ENCODE data around the gene ZNF70.

The ZNF70 gene

DNA sequence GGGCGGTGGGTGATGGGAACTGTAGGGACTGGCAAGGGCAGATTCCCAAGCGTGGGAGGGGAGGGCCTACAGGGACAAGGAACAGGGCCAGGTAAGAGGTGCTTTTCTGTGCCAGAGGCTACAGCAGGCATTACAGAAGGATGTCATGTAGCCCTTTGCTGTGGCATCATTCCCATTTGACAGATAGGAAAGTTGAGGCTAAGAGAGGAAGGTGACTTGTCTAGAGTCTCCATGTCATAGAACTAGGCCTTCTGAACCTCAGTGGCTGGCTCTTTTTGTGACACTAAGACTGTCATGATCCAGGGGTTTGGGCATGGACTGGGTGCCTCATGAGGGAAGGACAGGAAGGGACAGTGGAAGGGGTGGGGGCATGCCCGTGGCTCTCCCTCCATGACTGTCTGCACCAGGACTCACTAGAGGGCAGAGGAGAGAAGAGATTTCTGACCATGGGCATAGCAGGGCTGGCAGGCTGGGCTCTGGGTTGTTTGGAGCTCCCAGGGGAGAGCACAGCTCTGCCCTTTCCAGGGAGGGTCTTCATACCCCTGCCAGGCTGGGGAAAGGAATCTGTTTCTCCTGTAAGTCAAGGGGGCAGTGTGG, 25.0 kb upstream of the ZNF70 start:
- no peak for DNase-seq
- Mint-ChIP-seq H3K4me1 (peaks cover 39% of the 10 kb centered on the region), H3K4me3 (no peak overlapping the region), H3K27me3 (ENCODE audit: low read depth, poor library complexity) (peaks cover 6% of the 10 kb centered on the region), H3K27ac (no peak overlapping the region), H3K9me3 (no peaks in the 10 kb centered on the region), H3K36me3 (ENCODE audit: low read depth) (no peaks in the 10 kb centered on the region)
- TF ChIP-seq, protein P1, sequence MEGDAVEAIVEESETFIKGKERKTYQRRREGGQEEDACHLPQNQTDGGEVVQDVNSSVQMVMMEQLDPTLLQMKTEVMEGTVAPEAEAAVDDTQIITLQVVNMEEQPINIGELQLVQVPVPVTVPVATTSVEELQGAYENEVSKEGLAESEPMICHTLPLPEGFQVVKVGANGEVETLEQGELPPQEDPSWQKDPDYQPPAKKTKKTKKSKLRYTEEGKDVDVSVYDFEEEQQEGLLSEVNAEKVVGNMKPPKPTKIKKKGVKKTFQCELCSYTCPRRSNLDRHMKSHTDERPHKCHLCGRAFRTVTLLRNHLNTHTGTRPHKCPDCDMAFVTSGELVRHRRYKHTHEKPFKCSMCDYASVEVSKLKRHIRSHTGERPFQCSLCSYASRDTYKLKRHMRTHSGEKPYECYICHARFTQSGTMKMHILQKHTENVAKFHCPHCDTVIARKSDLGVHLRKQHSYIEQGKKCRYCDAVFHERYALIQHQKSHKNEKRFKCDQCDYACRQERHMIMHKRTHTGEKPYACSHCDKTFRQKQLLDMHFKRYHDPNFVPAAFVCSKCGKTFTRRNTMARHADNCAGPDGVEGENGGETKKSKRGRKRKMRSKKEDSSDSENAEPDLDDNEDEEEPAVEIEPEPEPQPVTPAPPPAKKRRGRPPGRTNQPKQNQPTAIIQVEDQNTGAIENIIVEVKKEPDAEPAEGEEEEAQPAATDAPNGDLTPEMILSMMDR (IDR thresholded peaks at IDR 0.05), result no peak

GRCh38 chr22:23774922-23775436, 24.1 kb upstream of the ZNF70 start:
- DNase-seq, result no peak
- Mint-ChIP-seq H3K27me3 (ENCODE audit: low read depth, poor library complexity) (peaks cover 7% of the 10 kb centered on the region), H3K4me1 (peaks cover 37% of the 10 kb centered on the region), H3K4me3 (peak overlapping the region; percentile 72), H3K9me3 (no peaks in the 10 kb centered on the region), H3K27ac (no peak overlapping the region), H3K36me3 (ENCODE audit: low read depth) (no peaks in the 10 kb centered on the region)
- TF ChIP-seq, protein P1 (IDR thresholded peaks at IDR 0.05), result no peak

GRCh38 chr22:23774114-23774921, 23.4 kb upstream of the ZNF70 start:
- H3K4me1 Mint-ChIP-seq, result peaks cover 40% of the 10 kb centered on the region
- H3K27me3 Mint-ChIP-seq (ENCODE audit: low read depth, poor library complexity), result peaks cover 13% of the 10 kb centered on the region
- TF ChIP-seq, protein P1 (IDR thresholded peaks at IDR 0.05), result no peak
- no peak overlapping the region for H3K27ac Mint-ChIP-seq
- H3K36me3 Mint-ChIP-seq (ENCODE audit: low read depth), result no peaks in the 10 kb centered on the region
- H3K4me3 Mint-ChIP-seq, result peak overlapping the region; percentile 72
- no peaks in the 10 kb centered on the region for H3K9me3 Mint-ChIP-seq
- no peak for DNase-seq

GRCh38 chr22:23773483-23774113, 22.7 kb upstream of the ZNF70 start:
- Mint-ChIP-seq H3K27me3 (ENCODE audit: low read depth, poor library complexity) (peaks cover 13% of the 10 kb centered on the region), H3K36me3 (ENCODE audit: low read depth) (no peaks in the 10 kb centered on the region), H3K9me3 (no peaks in the 10 kb centered on the region), H3K4me1 (peaks cover 46% of the 10 kb centered on the region), H3K4me3 (peak overlapping the region; percentile 73), H3K27ac (no peak overlapping the region)
- DNase-seq, result no peak
- TF ChIP-seq, protein P1 (IDR thresholded peaks at IDR 0.05), result no peak

- no peak within 1 kb of the TSS for H3K27ac Mint-ChIP-seq
- H3K4me1 Mint-ChIP-seq, result peaks cover 46% of the 10 kb centered on the region
- DNase-seq, result peak; percentile 79
- peaks cover 13% of the 10 kb centered on the region for H3K27me3 Mint-ChIP-seq (ENCODE audit: low read depth, poor library complexity)
- H3K9me3 Mint-ChIP-seq, result no peaks in the 10 kb centered on the region
- H3K4me3 Mint-ChIP-seq, result peak within 1 kb of the TSS; percentile 73
- TF ChIP-seq, protein P1 (IDR thresholded peaks at IDR 0.05), result no peak
- no peaks in the 10 kb centered on the region for H3K36me3 Mint-ChIP-seq (ENCODE audit: low read depth)
These were observed 21.9 kb upstream of the ZNF70 start, which contains the start of gene MMP11 for GRCh38 chr22:23772649-23773473. TSS of gene MMP11 (plus strand) at chr22:23772849. CDS start at chr22:23772871, 22 bp downstream.
